Hepatocyte (in vitro differentiated cells): ENCODE data around the gene SLC1A2. TPM values are rescaled to one million over a fixed set of nuclear protein-coding genes. Genes with fewer than 3 reads are reported as not detected.

Source experiments
- DNase-seq: peaks from one replicate; pipeline ENCODE4 v3.0.0-alpha.2; 2016; ENCODE audit warnings: low spot score
- H2AFZ ChIP-seq: fragments of 200-600 bp; sonication (generic); 2 replicates; pipeline ENCODE4 v1.6.0; 2016; ENCODE audit warnings: antibody characterized with exemption, mild to moderate bottlenecking
- H3K27ac ChIP-seq: fragments of 200-600 bp; sonication (generic); 2 replicates; pipeline ENCODE4 v1.5.1; 2016; ENCODE audit warnings: mild to moderate bottlenecking
- H3K27me3 ChIP-seq: fragments of 200-600 bp; sonication (generic); 2 replicates; pipeline ENCODE4 v1.6.1; 2016
- H3K36me3 ChIP-seq: fragments of 200-600 bp; sonication (generic); replicated peaks from 2 replicates; pipeline ENCODE4 v1.5.1; 2016; ENCODE audit warnings: low read depth; ENCODE audit not compliant: insufficient read depth
- H3K4me1 ChIP-seq: fragments of 200-600 bp; sonication (generic); 2 replicates; pipeline ENCODE4 v1.5.1; 2016; ENCODE audit warnings: mild to moderate bottlenecking, moderate library complexity; ENCODE audit not compliant: insufficient read depth
- H3K4me2 ChIP-seq: fragments of 200-600 bp; sonication (generic); 2 replicates; pipeline ENCODE4 v1.6.0; 2016
- H3K4me3 ChIP-seq: fragments of 200-600 bp; sonication (generic); 2 replicates; pipeline ENCODE4 v1.5.1; 2016; ENCODE audit warnings: mild to moderate bottlenecking
- H3K79me2 ChIP-seq: fragments of 200-600 bp; sonication (generic); 2 replicates; pipeline ENCODE4 v1.6.0; 2017; ENCODE audit warnings: mild to moderate bottlenecking
- H3K9me2 ChIP-seq: fragments of 200-600 bp; sonication (generic); replicated peaks from 2 replicates; pipeline ENCODE4 v1.6.0; 2017; ENCODE audit warnings: mild to moderate bottlenecking; ENCODE audit not compliant: insufficient read depth
- H3K9me3 ChIP-seq: fragments of 200-600 bp; sonication (generic); 2 replicates; pipeline ENCODE4 v1.5.1; 2016; ENCODE audit warnings: low read depth, mild to moderate bottlenecking
- H4K20me1 ChIP-seq: fragments of 200-600 bp; sonication (generic); 2 replicates; pipeline ENCODE4 v1.6.0; 2016; ENCODE audit warnings: mild to moderate bottlenecking; ENCODE audit not compliant: insufficient read depth, poor library complexity, severe bottlenecking
- CTCF ChIP-seq: fragments of 200-600 bp; sonication (generic); IDR thresholded peaks from 2 replicates; pipeline ENCODE4 v1.5.1; 2016; ENCODE audit warnings: antibody characterized with exemption, mild to moderate bottlenecking; ENCODE audit not compliant: poor library complexity
- EZH2 ChIP-seq: fragments of 200-600 bp; sonication (generic); IDR thresholded peaks from 2 replicates; pipeline ENCODE4 v1.6.1; 2016; ENCODE audit warnings: antibody characterized with exemption, mild to moderate bottlenecking, borderline replicate concordance
- EZH2phosphoT487 ChIP-seq: fragments of 200-600 bp; sonication (generic); IDR thresholded peaks from one replicate; pipeline ENCODE4 v1.6.1; 2018; ENCODE audit warnings: antibody characterized with exemption, mild to moderate bottlenecking, low read depth, moderate library complexity; ENCODE audit not compliant: unreplicated experiment, severe bottlenecking
- WGBS: methylation state at CpG from one replicate; pipeline ENCODE4 v1.1.6; 2016; ENCODE audit warnings: low lambda C conversion rate; ENCODE audit errors: missing lambda C conversion rate; 5-methylcytosine and 5-hydroxymethylcytosine counted together
- polyA plus RNA-seq: library from polyadenylated mRNA; unstranded; fragments of >200 nt; fragmentation: Nextera tagmentation; extraction: Ambion mirVana; gene quantifications from 2 replicates; pipeline ENCODE4 v1.2.1, GENCODE V29; 2016
- total RNA-seq: library from RNA; depleted of rRNA; stranded (reverse); fragments of >200 nt; gene quantifications from 2 replicates; pipeline ENCODE4 v1.2.3, GENCODE V29; 2014

The SLC1A2 gene
- total and polyA plus RNA-seq, 2 experiments from 2014 or later: 0.59 to 2.9 TPM

DNA sequence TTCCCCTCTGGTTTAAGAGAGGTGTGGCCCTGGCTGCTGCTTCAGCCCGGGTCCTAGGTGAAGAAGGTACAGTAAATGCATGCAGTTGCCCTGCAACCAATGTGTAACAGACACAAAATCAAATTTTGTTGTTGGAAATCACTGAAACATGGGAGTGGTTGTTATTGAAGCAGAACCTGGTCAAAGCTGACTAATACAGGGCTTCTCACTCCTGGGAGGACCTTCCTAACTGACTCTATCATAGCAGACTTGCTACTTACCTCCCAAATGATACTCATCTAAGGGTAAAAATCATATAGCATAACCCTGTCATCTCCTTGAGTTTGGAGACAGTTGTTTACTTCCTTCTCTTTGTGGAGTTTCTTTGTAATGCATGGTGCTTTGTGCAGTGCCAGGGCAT, 52.6 kb downstream of the SLC1A2 start:
- H2AFZ ChIP-seq: no peak overlapping the region
- TF ChIP-seq CTCF (no peak), EZH2 (no peak), EZH2phosphoT487 (no peak)
- 82% methylated on average over 1 of the region's 1 CpG for WGBS
- no peaks in the 10 kb centered on the region for H3K9me2 ChIP-seq
- H3K36me3 ChIP-seq: no peaks in the 10 kb centered on the region
- no peaks in the 10 kb centered on the region for H3K79me2 ChIP-seq
- H3K27ac ChIP-seq: no peak overlapping the region
- no peaks in the 10 kb centered on the region for H4K20me1 ChIP-seq
- peaks cover 5% of the 10 kb centered on the region for H3K4me1 ChIP-seq
- H3K4me3 ChIP-seq: no peak overlapping the region
- H3K4me2 ChIP-seq: no peak overlapping the region
- H3K27me3 ChIP-seq: no peaks in the 10 kb centered on the region
- no peak for DNase-seq
- H3K9me3 ChIP-seq: no peaks in the 10 kb centered on the region

GRCh38 chr11:35365961-35366360, 53.4 kb downstream of the SLC1A2 start:
- Histone ChIP-seq H2AFZ (no peak overlapping the region), H4K20me1 (no peaks in the 10 kb centered on the region), H3K4me1 (peaks cover 5% of the 10 kb centered on the region), H3K36me3 (no peaks in the 10 kb centered on the region), H3K4me2 (no peak overlapping the region), H3K9me3 (no peaks in the 10 kb centered on the region), H3K9me2 (no peaks in the 10 kb centered on the region), H3K27me3 (no peaks in the 10 kb centered on the region), H3K27ac (no peak overlapping the region), H3K4me3 (no peak overlapping the region), H3K79me2 (no peaks in the 10 kb centered on the region)
- DNase-seq: no peak
- TF ChIP-seq EZH2phosphoT487 (no peak), EZH2 (no peak), CTCF (no peak)
- 68% methylated on average over 4 of the region's 4 CpGs for WGBS

DNA sequence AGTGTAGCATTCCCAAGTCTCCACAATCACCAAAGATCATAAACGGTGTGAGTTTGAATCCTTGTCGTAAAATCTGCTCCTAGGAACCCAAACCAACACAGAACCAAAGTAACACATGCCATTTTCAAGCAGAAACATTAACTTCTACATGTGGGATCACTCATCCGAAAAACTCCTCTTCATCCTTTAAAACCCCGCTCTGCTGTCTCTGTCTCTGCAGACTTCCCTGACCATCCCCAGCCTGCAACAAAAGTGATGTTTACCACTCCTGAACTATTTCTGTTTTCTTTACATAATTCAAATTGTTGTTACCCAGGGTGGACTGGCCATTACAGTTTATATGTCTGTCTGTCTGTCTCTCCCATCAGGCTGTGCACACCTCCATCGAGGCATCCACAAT, 54.0 kb downstream of the SLC1A2 start:
- Histone ChIP-seq H3K4me2 (no peak overlapping the region), H3K36me3 (no peaks in the 10 kb centered on the region), H3K27ac (no peak overlapping the region), H3K9me2 (no peaks in the 10 kb centered on the region), H2AFZ (no peak overlapping the region), H4K20me1 (no peaks in the 10 kb centered on the region), H3K27me3 (no peaks in the 10 kb centered on the region), H3K9me3 (no peaks in the 10 kb centered on the region), H3K4me1 (peaks cover 5% of the 10 kb centered on the region), H3K79me2 (no peaks in the 10 kb centered on the region), H3K4me3 (no peak overlapping the region)
- WGBS: 89% methylated on average over 5 of the region's 5 CpGs
- TF ChIP-seq CTCF (no peak), EZH2phosphoT487 (no peak), EZH2 (no peak)
- no peak for DNase-seq
